ENCODE results near the gene INSM2. TPM values are rescaled to one million over a fixed set of nuclear protein-coding genes. Genes with fewer than 3 reads are reported as not detected.
A peak's percentile ranks its signal among the peaks of the same experiment; 100 is the strongest.

The INSM2 gene
- total RNA-seq, 1 donor from 2014 or later = 0.05 TPM

- no peak for DNase-seq (ENCODE audit: low read depth)
Measured at GRCh38 chr14:35543006-35543405, 9.0 kb downstream of the INSM2 start.

- no peak for DNase-seq (ENCODE audit: low read depth)
Measured at GRCh38 chr14:35549551-35549950, 15.6 kb downstream of the INSM2 start.

- no peak for DNase-seq (ENCODE audit: low read depth)
Measured at GRCh38 chr14:35551081-35551480, 17.1 kb downstream of the INSM2 start.

GRCh38 chr14:35553808-35554207 lies 19.8 kb downstream of the INSM2 start:
- DNase-seq (ENCODE audit: low read depth) = no peak

- DNase-seq (ENCODE audit: low read depth) = no peak
Measured at GRCh38 chr14:35556548-35556947, 22.6 kb downstream of the INSM2 start.

GRCh38 chr14:35557221-35557747 lies 23.3 kb downstream of the INSM2 start:
- DNase-seq (ENCODE audit: low read depth) = no peak

GRCh38 chr14:35558680-35559079 lies 24.7 kb downstream of the INSM2 start:
- no peak for DNase-seq (ENCODE audit: low read depth)

GRCh38 chr14:35565871-35566464 lies 32.0 kb downstream of the INSM2 start:
- peak; percentile 59 for DNase-seq (ENCODE audit: low read depth)

- no peak for DNase-seq (ENCODE audit: low read depth)
Measured at GRCh38 chr14:35571598-35571997, 37.6 kb downstream of the INSM2 start.

- no peak for DNase-seq (ENCODE audit: low read depth)
Measured at GRCh38 chr14:35573911-35574310, 39.9 kb downstream of the INSM2 start.

- DNase-seq (ENCODE audit: low read depth) = no peak
Measured at GRCh38 chr14:35576260-35576659, 42.3 kb downstream of the INSM2 start.

- no peak for DNase-seq (ENCODE audit: low read depth)
Measured at GRCh38 chr14:35576856-35577255, 42.9 kb downstream of the INSM2 start.

- DNase-seq (ENCODE audit: low read depth) = no peak
Measured at GRCh38 chr14:35578135-35578534, 44.2 kb downstream of the INSM2 start.

- DNase-seq (ENCODE audit: low read depth) = no peak
Measured at GRCh38 chr14:35578639-35579038, 44.7 kb downstream of the INSM2 start.

Other genes starting within 250 kb of the INSM2 start
- 160 and 568 TPM in 2 replicates for gene PSMA6, start 241.8 kb upstream of the INSM2 start, total RNA-seq
- 213 and 383 TPM in 2 replicates for gene NFKBIA, start 129.4 kb upstream of the INSM2 start, total RNA-seq